ENCODE results near the gene CTDSPL2. TPM values are rescaled to one million over a fixed set of nuclear protein-coding genes. Genes with fewer than 3 reads are reported as not detected.

CTDSPL2 gene
- total and polyA plus RNA-seq, 2 of the 8 experiments (the other 6 are each of a cell fraction or from before 2014, with no cell fraction given): 25.2 to 64.7 TPM

- peaks cover 0 to 60% of the 10 kb centered on the region in 2 experiments; a peak in 3 of 4 replicates for H3K79me2 ChIP-seq (ENCODE audit: control insufficient read depth in 1 of 2, insufficient read depth in 2 of 2, low read length in 2 of 2)
- no peak for TF ChIP-seq CREB1 (IDR thresholded peaks at IDR 0.05)
- no peak for TF ChIP-seq CBX8 (IDR thresholded peaks at IDR 0.05; ENCODE audit: borderline replicate concordance, low read depth, low read length)
- TF ChIP-seq PHF8 (conservative IDR thresholded peaks at IDR 0.05; ENCODE audit: low read depth, low read length): no peak
- TF ChIP-seq ATF2 (IDR thresholded peaks at IDR 0.05; ENCODE audit: low read length): no peak
- no peak for TF ChIP-seq BACH1 (IDR thresholded peaks at IDR 0.05; ENCODE audit: low read length)
- no peak for TF ChIP-seq CTCF (IDR thresholded peaks at IDR 0.05; ENCODE audit: control extremely low read depth in 1 of 3, insufficient read depth in 1 of 3, low read depth in 1 of 3, low read length in 3 of 3)
- TF ChIP-seq MAX (IDR thresholded peaks at IDR 0.05): no peak
- TF ChIP-seq CHD2 (IDR thresholded peaks at IDR 0.05; ENCODE audit: low read length): no peak
- TF ChIP-seq RFX5 (IDR thresholded peaks at IDR 0.05; ENCODE audit: borderline replicate concordance, low read depth, low read length): no peak
- no peak for TF ChIP-seq NRF1 (IDR thresholded peaks at IDR 0.05; ENCODE audit: low read depth, low read length)
These were observed 51.9 kb downstream of the CTDSPL2 start for GRCh38 chr15:44479343-44479742.

More at GRCh38 chr15:44479343-44479742, 51.9 kb downstream of the CTDSPL2 start:
- no peak for DNase-seq (ENCODE audit: low read depth in 1 of 2, low spot score in 2 of 2)
- Histone ChIP-seq H3K4me1 (replicated peaks in 1 of 4; ENCODE audit: control insufficient read depth in 3 of 4, insufficient read depth in 4 of 4, low read length in 3 of 4) (no peaks in the 10 kb centered on the region), H3K4ac (replicated peaks; ENCODE audit: insufficient read length, low read depth, low read length) (no peak overlapping the region), H4K91ac (replicated peaks; ENCODE audit: insufficient read length, low read length) (no peak overlapping the region), H3K14ac (ENCODE audit: insufficient read length) (no peak overlapping the region), H3K36me3 (ENCODE audit: control insufficient read depth in 2 of 4, insufficient read depth in 4 of 4, low read length in 3 of 4) (no peaks in the 10 kb centered on the region), H3K27ac (ENCODE audit: low read depth, low read length) (no peak overlapping the region), H2BK15ac (ENCODE audit: low read length) (no peak overlapping the region), H4K8ac (ENCODE audit: extremely low read depth, insufficient read depth, low read length) (no peak overlapping the region), H3K23me2 (ENCODE audit: low read depth, low read length) (no peaks in the 10 kb centered on the region), H3K27me3 (replicated peaks in 1 of 4; ENCODE audit: control insufficient read depth in 3 of 4, extremely low read depth in 1 of 4, insufficient read depth in 3 of 4, low read length in 3 of 4) (no peaks in the 10 kb centered on the region), H3K18ac (ENCODE audit: extremely low read depth, low read length) (no peak overlapping the region), H3K23ac (ENCODE audit: insufficient read length) (no peak overlapping the region), H3K4me3 (ENCODE audit: extremely low read depth in 1 of 4, insufficient read depth in 2 of 4, low read depth in 3 of 4, low read length in 4 of 4) (no peak overlapping the region), H4K20me1 (replicated peaks in 1 of 2; ENCODE audit: control insufficient read depth in 1 of 2, insufficient read depth in 2 of 2, low read length in 2 of 2) (no peaks in the 10 kb centered on the region), H3K9me3 (ENCODE audit: insufficient read depth in 2 of 2, low read depth in 1 of 2, low read length in 1 of 2) (no peaks in the 10 kb centered on the region), H2BK20ac (ENCODE audit: low read length) (no peak overlapping the region), H3K9ac (replicated peaks in 1 of 4; ENCODE audit: extremely low read depth in 1 of 4, low read depth in 3 of 4, low read length in 3 of 4) (no peak overlapping the region), H2AFZ (ENCODE audit: low read length) (no peak overlapping the region), H3K79me1 (ENCODE audit: low read depth, low read length) (peaks cover 2% of the 10 kb centered on the region; the same call in 1 of the 2 replicates), H2AK5ac (ENCODE audit: low read depth, low read length) (no peak overlapping the region), H2BK12ac (ENCODE audit: low read depth, low read length) (no peak overlapping the region), H2BK5ac (ENCODE audit: low read depth, low read length) (no peak overlapping the region), H4K5ac (ENCODE audit: insufficient read length, low read depth, low read length) (no peak overlapping the region), H3K4me2 (ENCODE audit: insufficient read depth in 1 of 2, low read depth in 2 of 2, low read length in 2 of 2) (no peak overlapping the region), H2BK120ac (replicated peaks; ENCODE audit: low read depth, low read length) (no peak overlapping the region), H3K56ac (replicated peaks; ENCODE audit: insufficient read length, low read depth, low read length) (no peak overlapping the region)
- WGBS, 2 experiments (ENCODE audit: extremely low coverage in 1 of 2, insufficient coverage in 1 of 2, insufficient read length in 1 of 2, insufficient replicate concordance in 2 of 2, low coverage in 1 of 2, low lambda C conversion rate in 2 of 2, missing lambda C conversion rate in 1 of 2): 96% methylated on average over 2 of the region's 2 CpGs; no CpG with 5 or more reads in 1 of the 2 experiments
- ChIA-PET CTCF (ENCODE audit: partially characterized antibody) (no interaction called here), POLR2A (ENCODE audit: partially characterized antibody) (no interaction called here)
- FAIRE-seq: no peak
